Activated CD4-positive, alpha-beta T cell treated with anti-CD3 and anti-CD28 coated beads, Interleukin-2, amount 10 ng/mL, durations not matched to agents 7 days and 5 days (primary cell): ENCODE measurements around the gene FAM120A. TPM values are rescaled to one million over a fixed set of nuclear protein-coding genes. Genes with fewer than 3 reads are reported as not detected.
A peak's percentile ranks its signal among the peaks of the same experiment; 100 is the strongest.
"Not testable (repeated sequence)": the region's sequence is repeated elsewhere in the genome, so short reads cannot be mapped to it uniquely, and the experiment has no call there.

Experiments
- CTCF ChIA-PET: fragments of 350-600 bp; sonication (Branson Sonifier 250); formaldehyde crosslinking; loops from one replicate; lab custom pipeline; 2021; ENCODE audit warnings: antibody characterized with exemption; lab: Charles Lee
- POLR2A ChIA-PET: fragments of 350-600 bp; sonication (Branson Sonifier 250); formaldehyde crosslinking; loops from one replicate; lab custom pipeline; 2021; ENCODE audit warnings: antibody characterized with exemption; lab: Charles Lee
- DNase-seq: peaks from one replicate; pipeline ENCODE4 v3.0.0-alpha.2; 2020
- H3K27ac Mint-ChIP-seq: one replicate; pipeline ENCODE4 v1.8.0; 2021; ENCODE audit warnings: mild to moderate bottlenecking, moderate library complexity, mixed read lengths
- H3K27me3 Mint-ChIP-seq: one replicate; pipeline ENCODE4 v1.8.0; 2021; ENCODE audit warnings: mixed read lengths
- H3K36me3 Mint-ChIP-seq: one replicate; pipeline ENCODE4 v1.8.0; 2021; ENCODE audit warnings: low read depth, mixed read lengths
- H3K4me1 Mint-ChIP-seq: one replicate; pipeline ENCODE4 v1.8.0; 2021; ENCODE audit warnings: mixed read lengths
- H3K4me3 Mint-ChIP-seq: one replicate; pipeline ENCODE4 v1.8.0; 2021; ENCODE audit warnings: mild to moderate bottlenecking, moderate library complexity, mixed read lengths
- H3K9me3 Mint-ChIP-seq: one replicate; pipeline ENCODE4 v1.8.0; 2021; ENCODE audit warnings: mixed read lengths
- total RNA-seq, 2 experiments: library from RNA; stranded (reverse); gene quantifications; one replicate each; pipeline ENCODE4 v1.2.3, GENCODE V29; 2021

The FAM120A gene
- total RNA-seq, 2 experiments from 2014 or later, result 118 to 135 TPM

- peaks cover 2% of the 10 kb centered on the region for H3K36me3 Mint-ChIP-seq
- H3K4me3 Mint-ChIP-seq, result no peak overlapping the region
These were observed 18.5 kb upstream of the FAM120A start for GRCh38 chr9:93432964-93433363.

GRCh38 chr9:93434056-93434455 is 17.4 kb upstream of the FAM120A start:
- Mint-ChIP-seq H3K27ac (no peak overlapping the region), H3K4me1 (peaks cover 5% of the 10 kb centered on the region), H3K36me3 (peaks cover 2% of the 10 kb centered on the region), H3K4me3 (no peak overlapping the region), H3K9me3 (no peaks in the 10 kb centered on the region), H3K27me3 (peaks cover 3% of the 10 kb centered on the region)
- CTCF ChIA-PET, result no interaction called here
- POLR2A ChIA-PET, result no interaction called here
- DNase-seq, result no peak

More at GRCh38 chr9:93432964-93433363, 18.5 kb upstream of the FAM120A start:
- H3K27me3 Mint-ChIP-seq, result peaks cover 3% of the 10 kb centered on the region
- H3K4me1 Mint-ChIP-seq, result peaks cover 5% of the 10 kb centered on the region
- no peaks in the 10 kb centered on the region for H3K9me3 Mint-ChIP-seq
- H3K27ac Mint-ChIP-seq, result no peak overlapping the region
- POLR2A ChIA-PET, result no interaction called here
- DNase-seq, result no peak
- CTCF ChIA-PET, result no interaction called here

GRCh38 chr9:93435386-93435785 is 16.1 kb upstream of the FAM120A start:
- H3K36me3 Mint-ChIP-seq, result peaks cover 2% of the 10 kb centered on the region
- DNase-seq, result no peak
- ChIA-PET POLR2A (no interaction called here), CTCF (no interaction called here)
- H3K4me3 Mint-ChIP-seq, result no peak overlapping the region
- H3K9me3 Mint-ChIP-seq, result no peaks in the 10 kb centered on the region
- no peaks in the 10 kb centered on the region for H3K27me3 Mint-ChIP-seq
- H3K27ac Mint-ChIP-seq, result no peak overlapping the region
- peaks cover 5% of the 10 kb centered on the region for H3K4me1 Mint-ChIP-seq

GRCh38 chr9:93436218-93436617 is 15.3 kb upstream of the FAM120A start:
- peaks cover 5% of the 10 kb centered on the region for H3K4me1 Mint-ChIP-seq
- no peaks in the 10 kb centered on the region for H3K27me3 Mint-ChIP-seq

GRCh38 chr9:93436655-93437407 is 14.7 kb upstream of the FAM120A start:
- CTCF ChIA-PET, result no interaction called here
- peaks cover under 1% of the 10 kb centered on the region for H3K4me1 Mint-ChIP-seq
- H3K27ac Mint-ChIP-seq, result peak overlapping the region; percentile 54
- H3K36me3 Mint-ChIP-seq, result peaks cover 2% of the 10 kb centered on the region
- H3K9me3 Mint-ChIP-seq, result no peaks in the 10 kb centered on the region
- no peak overlapping the region for H3K4me3 Mint-ChIP-seq
- no peaks in the 10 kb centered on the region for H3K27me3 Mint-ChIP-seq
- POLR2A ChIA-PET, result no interaction called here
- DNase-seq, result no peak

More at GRCh38 chr9:93436218-93436617, 15.3 kb upstream of the FAM120A start:
- ChIA-PET CTCF (no interaction called here), POLR2A (no interaction called here)
- no peaks in the 10 kb centered on the region for H3K9me3 Mint-ChIP-seq
- no peak overlapping the region for H3K4me3 Mint-ChIP-seq
- no peak for DNase-seq
- H3K36me3 Mint-ChIP-seq, result peaks cover 2% of the 10 kb centered on the region
- no peak overlapping the region for H3K27ac Mint-ChIP-seq

GRCh38 chr9:93437996-93438395 is 13.5 kb upstream of the FAM120A start:
- no peak for DNase-seq
- no peak overlapping the region for H3K4me3 Mint-ChIP-seq
- peaks cover 2% of the 10 kb centered on the region for H3K36me3 Mint-ChIP-seq
- H3K4me1 Mint-ChIP-seq, result no peaks in the 10 kb centered on the region
- no peaks in the 10 kb centered on the region for H3K9me3 Mint-ChIP-seq
- POLR2A ChIA-PET, result no interaction called here
- CTCF ChIA-PET, result no interaction called here
- H3K27me3 Mint-ChIP-seq, result no peaks in the 10 kb centered on the region
- H3K27ac Mint-ChIP-seq, result no peak overlapping the region

GRCh38 chr9:93439301-93439700 is 12.2 kb upstream of the FAM120A start:
- H3K4me1 Mint-ChIP-seq, POLR2A ChIA-PET, H3K27ac Mint-ChIP-seq, H3K36me3 Mint-ChIP-seq, H3K9me3 Mint-ChIP-seq, H3K27me3 Mint-ChIP-seq, DNase-seq, H3K4me3 Mint-ChIP-seq, CTCF ChIA-PET: not testable (repeated sequence)

GRCh38 chr9:93440896-93441580 is 10.4 kb upstream of the FAM120A start:
- Mint-ChIP-seq H3K4me1 (no peaks in the 10 kb centered on the region), H3K27ac (no peak overlapping the region), H3K27me3 (no peaks in the 10 kb centered on the region), H3K4me3 (no peak overlapping the region), H3K9me3 (no peaks in the 10 kb centered on the region), H3K36me3 (peaks cover 13% of the 10 kb centered on the region)
- ChIA-PET POLR2A (no interaction called here), CTCF (no interaction called here)
- no peak for DNase-seq

- POLR2A ChIA-PET, result no interaction called here
- H3K27me3 Mint-ChIP-seq, result no peaks in the 10 kb centered on the region
- CTCF ChIA-PET, result interaction anchor here (2.4 kb wide), 1 partner anchor 120 kb away, joined by 10 read pairs; no protein-coding TSS in a partner anchor
- no peak for DNase-seq
- no peaks in the 10 kb centered on the region for H3K9me3 Mint-ChIP-seq
- H3K4me1 Mint-ChIP-seq, result peaks cover 29% of the 10 kb centered on the region
- H3K4me3 Mint-ChIP-seq, result no peak overlapping the region
- no peak overlapping the region for H3K27ac Mint-ChIP-seq
- H3K36me3 Mint-ChIP-seq, result peaks cover 40% of the 10 kb centered on the region
These were observed 5.4 kb upstream of the FAM120A start for GRCh38 chr9:93446073-93446472.

GRCh38 chr9:93447655-93448054 is 3.8 kb upstream of the FAM120A start:
- DNase-seq, result no peak
- H3K9me3 Mint-ChIP-seq, result no peaks in the 10 kb centered on the region
- H3K27ac Mint-ChIP-seq, result no peak overlapping the region
- peaks cover 29% of the 10 kb centered on the region for H3K4me1 Mint-ChIP-seq
- no peak overlapping the region for H3K4me3 Mint-ChIP-seq
- no peaks in the 10 kb centered on the region for H3K27me3 Mint-ChIP-seq
- POLR2A ChIA-PET, result no interaction called here
- peaks cover 40% of the 10 kb centered on the region for H3K36me3 Mint-ChIP-seq
- CTCF ChIA-PET, result interaction anchor here (0.6 to 2.4 kb wide), 3 partner anchors 18 to 152 kb away, joined by 3 to 10 read pairs (median 4); no protein-coding TSS in a partner anchor

GRCh38 chr9:93451849-93452709 is 594 bp downstream of the FAM120A start:
- peak; percentile 54 for DNase-seq
- Mint-ChIP-seq H3K9me3 (no peaks in the 10 kb centered on the region), H3K4me3 (peak overlapping the region; percentile 93), H3K27me3 (no peaks in the 10 kb centered on the region), H3K27ac (peak overlapping the region; percentile 96), H3K36me3 (peaks cover 36% of the 10 kb centered on the region), H3K4me1 (peaks cover 54% of the 10 kb centered on the region)
- CTCF ChIA-PET, result interaction anchor here (6.6 kb wide), 1 partner anchor 114 kb away, joined by 26 read pairs; no protein-coding TSS in a partner anchor
- POLR2A ChIA-PET, result no interaction called here

GRCh38 chr9:93452710-93453046 is 1.2 kb downstream of the FAM120A start:
- Mint-ChIP-seq H3K36me3 (peaks cover 33% of the 10 kb centered on the region), H3K4me3 (peak overlapping the region; percentile 93), H3K9me3 (no peaks in the 10 kb centered on the region), H3K27me3 (no peaks in the 10 kb centered on the region), H3K4me1 (peaks cover 52% of the 10 kb centered on the region), H3K27ac (peak overlapping the region; percentile 95)
- DNase-seq, result no peak
- ChIA-PET POLR2A (no interaction called here), CTCF (interaction anchor here (1.0 to 6.6 kb wide), 3 partner anchors 12 to 113 kb away, joined by 3 to 26 read pairs (median 23); no protein-coding TSS in a partner anchor)
